Spleen (tissue), 7 donors: ENCODE data around the gene RFPL4A.

Source experiments
- POLR2A ChIP-seq, 3 donors: fragments of 450-650 bp; IDR thresholded peaks; one replicate each; pipeline ENCODE4 v1.5.1; 2017; ENCODE audit warnings: antibody characterized with exemption in 3 of 3, mild to moderate bottlenecking in 1 of 3
- TF ChIP-seq, protein P1 (sequence below), 11 experiments: fragments of 200-600 bp in 7 of 11; fragments of 450-650 bp in 4 of 11; sonication (generic) in 4 of 11; IDR thresholded peaks in 8 of 11; conservative IDR thresholded peaks in 3 of 11; 1 replicate in 7 of 11; 2 replicates in 4 of 11; pipeline versions ENCODE4 v1.4.0 to v1.8.0; 2016 to 2021; ENCODE audit warnings: antibody characterized with exemption in 11 of 11, inconsistent platforms in 4 of 11, mild to moderate bottlenecking in 1 of 11
- donor health status: DM: no; HTN: no; CAD: no; lungs with moderate emphysema.
- donor health status: DM: no; HTN: no; CAD: no.
- donor health status: DM: no; HTN: no; CAD: no.

DNA sequence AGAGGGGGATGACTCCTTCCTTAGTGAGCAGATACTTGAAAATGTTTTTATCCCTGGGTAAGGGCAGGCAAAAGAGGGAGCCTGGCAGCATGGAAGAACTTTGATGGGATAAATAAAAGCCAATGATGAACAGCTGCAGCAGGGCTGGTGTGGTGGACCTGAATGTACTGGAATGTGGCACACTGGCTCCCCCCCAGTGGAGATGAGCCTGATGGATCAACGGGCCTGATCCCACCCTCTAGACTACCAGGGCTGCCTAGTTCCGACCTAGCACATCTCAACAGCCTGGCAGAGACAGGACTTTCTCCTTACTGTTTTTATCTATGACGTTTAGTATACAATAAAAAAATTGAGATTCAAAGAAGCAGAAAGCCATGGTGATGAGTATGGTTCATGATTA, 52.4 kb downstream of the RFPL4A start:
- TF ChIP-seq, protein P1, sequence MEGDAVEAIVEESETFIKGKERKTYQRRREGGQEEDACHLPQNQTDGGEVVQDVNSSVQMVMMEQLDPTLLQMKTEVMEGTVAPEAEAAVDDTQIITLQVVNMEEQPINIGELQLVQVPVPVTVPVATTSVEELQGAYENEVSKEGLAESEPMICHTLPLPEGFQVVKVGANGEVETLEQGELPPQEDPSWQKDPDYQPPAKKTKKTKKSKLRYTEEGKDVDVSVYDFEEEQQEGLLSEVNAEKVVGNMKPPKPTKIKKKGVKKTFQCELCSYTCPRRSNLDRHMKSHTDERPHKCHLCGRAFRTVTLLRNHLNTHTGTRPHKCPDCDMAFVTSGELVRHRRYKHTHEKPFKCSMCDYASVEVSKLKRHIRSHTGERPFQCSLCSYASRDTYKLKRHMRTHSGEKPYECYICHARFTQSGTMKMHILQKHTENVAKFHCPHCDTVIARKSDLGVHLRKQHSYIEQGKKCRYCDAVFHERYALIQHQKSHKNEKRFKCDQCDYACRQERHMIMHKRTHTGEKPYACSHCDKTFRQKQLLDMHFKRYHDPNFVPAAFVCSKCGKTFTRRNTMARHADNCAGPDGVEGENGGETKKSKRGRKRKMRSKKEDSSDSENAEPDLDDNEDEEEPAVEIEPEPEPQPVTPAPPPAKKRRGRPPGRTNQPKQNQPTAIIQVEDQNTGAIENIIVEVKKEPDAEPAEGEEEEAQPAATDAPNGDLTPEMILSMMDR (IDR thresholded peaks at IDR 0.05 in 8 of 11, conservative IDR thresholded peaks at IDR 0.05 in 3 of 11): no peak
- no peak for TF ChIP-seq POLR2A (IDR thresholded peaks at IDR 0.05)
